Measurements from ENCODE around the gene TOGARAM1.
A peak's percentile ranks its signal among the peaks of the same experiment; 100 is the strongest.
"Not testable (repeated sequence)": the region's sequence is repeated elsewhere in the genome, so short reads cannot be mapped to it uniquely, and the experiment has no call there.

Gene TOGARAM1

GRCh38 chr14:45051180-45051579 is 89.2 kb downstream of the TOGARAM1 start:
- no peak for DNase-seq

DNA sequence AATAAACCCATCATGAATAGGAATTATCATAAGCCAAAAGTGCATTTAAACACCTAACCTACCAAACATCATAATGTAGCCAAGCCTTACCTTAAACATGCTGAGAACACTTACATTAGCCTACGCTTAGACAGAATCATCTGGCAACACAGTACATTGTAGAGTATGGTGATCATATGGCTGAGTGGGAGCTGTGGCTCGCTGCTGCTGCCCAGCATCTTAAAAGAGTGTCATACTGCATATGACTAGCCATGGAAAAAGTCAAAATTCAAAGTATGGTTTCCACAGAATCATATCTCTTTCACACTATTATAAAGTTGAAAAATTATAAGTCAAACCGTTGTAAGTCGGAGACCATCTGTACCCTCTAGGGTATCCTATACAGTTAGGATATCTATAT is 89.9 kb downstream of the TOGARAM1 start:
- no peak for DNase-seq

- no peak for DNase-seq
These were observed 95.4 kb downstream of the TOGARAM1 start for GRCh38 chr14:45057349-45057748.

DNA sequence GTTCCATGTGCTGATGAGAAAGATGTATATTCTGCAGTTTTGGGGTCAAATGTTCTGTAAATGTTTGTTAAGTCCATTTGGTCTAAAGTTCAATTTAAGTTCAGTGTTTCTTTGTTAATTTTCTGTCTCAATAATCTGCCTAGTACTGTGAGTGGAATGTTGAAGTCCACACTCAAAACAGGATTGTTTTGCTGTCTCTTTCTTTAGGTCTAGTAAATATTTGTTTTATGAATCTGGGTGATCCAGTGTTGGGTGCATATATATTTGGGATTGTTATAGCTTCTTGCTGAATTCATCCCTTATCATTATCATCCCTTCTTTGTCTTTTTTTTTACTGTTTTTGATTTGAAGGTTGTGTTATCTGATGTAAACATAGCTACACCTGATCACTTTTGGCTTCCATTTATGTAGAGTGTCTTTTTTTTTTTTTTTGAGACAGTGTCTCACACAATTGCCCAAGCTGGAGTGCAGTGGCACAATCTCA is 95.9 kb downstream of the TOGARAM1 start:
- no peak for DNase-seq

- no peak for DNase-seq
These were observed 98.6 kb downstream of the TOGARAM1 start for GRCh38 chr14:45060551-45060950.

DNA sequence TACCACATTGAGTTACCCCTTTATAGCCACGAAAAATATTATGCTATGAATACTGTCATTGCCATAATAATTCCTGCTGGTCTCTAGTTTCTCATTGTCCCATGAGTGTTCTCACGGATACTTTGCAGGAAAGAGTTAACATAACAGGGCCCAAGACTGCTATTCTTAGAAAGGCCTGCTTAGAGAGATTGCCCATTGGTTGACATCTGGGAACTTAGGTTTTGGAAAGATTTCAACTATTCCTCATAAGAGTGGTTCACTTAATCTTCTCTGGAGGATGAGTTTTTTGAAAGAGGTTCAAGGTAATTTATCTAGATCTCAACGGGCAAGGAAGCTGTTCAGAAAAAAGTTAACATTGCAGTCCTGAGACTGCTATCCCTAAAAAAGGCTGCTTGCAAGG is 103.5 kb downstream of the TOGARAM1 start:
- DNase-seq: no peak

GRCh38 chr14:45065956-45066355 is 104.0 kb downstream of the TOGARAM1 start:
- DNase-seq: no peak

DNA sequence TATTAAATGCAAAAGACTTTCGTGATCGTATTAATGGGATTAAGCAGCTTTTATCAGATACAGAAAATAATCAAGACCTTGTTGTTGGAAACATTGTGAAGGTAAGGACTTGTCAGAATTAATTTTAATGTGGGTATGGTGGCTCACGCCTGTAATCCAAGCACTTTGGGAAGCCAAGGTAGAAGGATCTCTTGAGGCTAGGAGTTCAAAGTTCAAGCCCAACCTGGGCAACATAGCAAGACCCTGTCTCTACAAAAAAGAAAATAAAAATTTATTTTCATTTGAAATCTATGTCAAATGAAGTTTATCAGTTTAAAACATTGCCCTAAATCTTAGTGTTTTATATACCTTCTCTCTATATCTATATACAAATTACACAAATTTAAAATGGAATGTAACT is 104.7 kb downstream of the TOGARAM1 start:
- DNase-seq: no peak

- DNase-seq: no peak
These were observed 106.4 kb downstream of the TOGARAM1 start for GRCh38 chr14:45068396-45068795.

DNA sequence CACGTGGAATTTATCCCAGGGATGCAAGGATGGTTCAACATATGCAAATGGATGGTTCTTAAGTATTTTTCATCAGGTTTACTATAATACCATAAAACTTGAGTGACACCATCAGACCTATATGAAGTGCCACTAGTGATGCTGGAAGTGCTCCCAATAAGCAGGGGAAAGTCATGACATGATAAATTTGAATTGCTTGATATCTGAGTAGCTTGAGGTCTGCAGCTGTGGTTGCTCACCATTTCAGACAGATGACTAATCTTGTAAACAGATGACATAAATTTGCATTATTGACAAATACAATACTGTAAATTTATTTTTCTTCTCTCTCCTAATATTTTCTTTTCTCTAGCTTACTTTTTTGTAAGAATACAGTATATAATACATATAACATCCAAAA is 108.2 kb downstream of the TOGARAM1 start:
- DNase-seq: no peak

- DNase-seq: no peak
These were observed 110.1 kb downstream of the TOGARAM1 start for GRCh38 chr14:45072126-45072525.

- DNase-seq: no peak
These were observed 111.4 kb downstream of the TOGARAM1 start for GRCh38 chr14:45073231-45073879.

DNA sequence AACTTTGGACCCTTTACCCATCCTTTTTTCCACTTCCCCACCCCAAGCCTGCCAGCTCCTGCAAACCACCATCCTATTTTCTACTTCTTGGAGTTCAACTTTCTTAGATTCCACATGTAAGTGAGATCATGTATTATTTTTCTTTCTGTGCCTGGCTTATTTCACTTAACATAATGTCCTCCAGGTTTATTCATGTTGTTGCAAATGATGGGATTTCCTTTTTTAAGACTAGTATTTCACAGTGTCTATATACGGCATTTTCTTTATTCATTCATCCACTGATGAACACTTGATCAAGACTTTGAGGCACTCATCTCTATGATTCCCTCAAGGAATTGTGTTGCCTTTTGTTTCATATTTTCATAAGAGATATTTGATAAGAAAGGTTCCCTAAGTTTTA is 116.3 kb downstream of the TOGARAM1 start:
- DNase-seq: no peak

- not testable (repeated sequence) for DNase-seq
These were observed 118.5 kb downstream of the TOGARAM1 start for GRCh38 chr14:45080416-45080968.

- DNase-seq: not testable (repeated sequence)
These were observed 119.1 kb downstream of the TOGARAM1 start for GRCh38 chr14:45081096-45081495.

GRCh38 chr14:45082420-45082819 is 120.4 kb downstream of the TOGARAM1 start:
- DNase-seq: no peak

GRCh38 chr14:45083617-45083975 is 121.6 kb downstream of the TOGARAM1 start:
- no peak for DNase-seq

GRCh38 chr14:45083976-45084722 is 122.2 kb downstream of the TOGARAM1 start, which contains the start of gene PRPF39:
TSS of gene PRPF39 (plus strand) at chr14:45084116. CDS start at chr14:45095240, 11,124 bp downstream.
- DNase-seq: peak; percentile 97

DNA sequence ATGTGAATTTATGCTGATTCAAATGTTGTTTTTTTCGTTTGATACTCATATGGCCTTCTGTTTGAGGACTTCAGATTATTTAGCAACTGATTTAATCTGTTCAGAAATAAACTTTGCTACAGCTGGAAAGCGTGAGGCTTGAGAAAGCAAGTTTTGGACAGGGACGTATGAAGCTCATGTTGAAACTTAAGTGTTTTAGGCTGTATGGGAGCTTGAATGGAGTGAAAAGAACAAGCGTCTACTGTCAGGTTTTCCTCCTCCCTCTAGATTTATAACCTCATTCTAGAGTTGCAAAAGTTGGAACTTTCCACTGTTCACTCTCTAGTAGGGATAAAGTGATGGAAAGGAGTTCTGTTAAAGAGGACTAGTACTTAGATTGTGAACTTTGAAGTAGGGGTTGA is 123.0 kb downstream of the TOGARAM1 start:
- DNase-seq: peak; percentile 13

DNA sequence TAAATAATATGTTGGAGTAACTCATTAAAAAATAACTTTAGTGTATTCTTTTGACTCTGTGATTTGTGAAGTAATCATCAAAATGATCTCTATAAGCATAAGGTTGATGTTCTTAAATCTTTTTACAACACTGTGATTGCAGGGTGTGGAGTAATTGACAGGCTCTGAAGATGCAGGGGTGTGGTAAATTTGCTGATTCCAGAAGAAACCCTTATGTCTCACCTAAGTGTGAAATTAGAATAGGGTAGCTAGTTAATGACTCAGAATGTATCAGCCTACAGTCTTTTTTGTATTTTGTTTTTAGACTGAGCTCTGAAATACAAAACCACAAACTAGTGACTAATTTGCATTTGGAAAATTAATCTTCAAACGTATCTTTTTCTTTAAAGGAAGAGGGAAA is 127.8 kb downstream of the TOGARAM1 start:
- DNase-seq: peak; percentile 86

DNA sequence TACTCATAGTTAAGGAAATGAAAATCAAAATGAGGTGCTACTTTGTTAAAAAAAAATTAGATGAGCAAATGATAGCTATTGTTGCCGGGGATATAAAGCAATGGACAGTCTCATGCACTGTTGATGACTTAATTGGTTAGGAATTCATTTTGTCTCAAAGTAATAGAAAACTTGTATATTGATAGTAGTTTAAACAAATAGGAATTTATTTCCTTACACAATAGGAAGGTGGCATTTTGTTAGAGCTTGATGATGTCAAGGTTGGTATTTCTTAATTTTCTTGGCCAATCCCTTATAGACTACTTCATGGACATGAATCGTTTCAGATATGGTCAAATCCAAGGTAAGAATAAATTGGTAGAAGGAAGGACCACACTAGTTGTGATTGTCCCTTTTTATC is 129.7 kb downstream of the TOGARAM1 start:
- no peak for DNase-seq

DNA sequence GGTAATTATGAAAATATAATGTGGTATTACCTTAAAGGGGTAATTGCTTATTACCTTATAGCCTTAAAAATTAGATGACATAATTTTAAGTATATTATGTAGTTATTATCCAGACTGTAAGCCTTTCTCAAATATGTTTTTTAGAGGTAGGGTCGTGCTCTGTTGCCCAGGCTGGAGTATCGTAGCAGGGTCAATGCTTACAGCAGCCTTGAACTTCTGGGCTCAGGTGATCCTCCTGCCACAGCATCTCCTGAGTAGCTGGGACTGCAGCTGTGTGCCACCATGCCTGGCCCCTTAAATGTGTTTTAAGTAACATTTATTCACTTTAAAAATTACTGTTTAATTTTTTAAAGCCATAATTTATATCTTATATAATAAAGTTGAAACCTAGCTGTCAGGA is 132.3 kb downstream of the TOGARAM1 start:
- DNase-seq: no peak

DNA sequence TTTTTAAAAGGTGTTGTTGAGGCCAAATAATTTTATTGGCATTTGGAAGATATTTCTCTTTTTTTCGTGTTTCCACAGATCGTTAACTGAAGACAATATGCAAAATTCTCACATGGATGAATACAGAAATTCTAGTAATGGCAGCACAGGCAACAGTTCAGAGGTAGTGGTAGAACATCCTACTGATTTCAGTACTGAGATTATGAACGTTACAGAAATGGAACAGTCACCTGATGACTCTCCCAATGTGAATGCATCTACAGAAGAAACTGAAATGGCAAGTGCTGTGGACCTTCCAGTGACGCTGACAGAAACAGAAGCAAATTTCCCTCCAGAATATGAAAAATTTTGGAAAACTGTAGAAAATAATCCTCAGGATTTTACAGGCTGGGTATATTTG is 133.2 kb downstream of the TOGARAM1 start:
- DNase-seq: peak; percentile 57

DNA sequence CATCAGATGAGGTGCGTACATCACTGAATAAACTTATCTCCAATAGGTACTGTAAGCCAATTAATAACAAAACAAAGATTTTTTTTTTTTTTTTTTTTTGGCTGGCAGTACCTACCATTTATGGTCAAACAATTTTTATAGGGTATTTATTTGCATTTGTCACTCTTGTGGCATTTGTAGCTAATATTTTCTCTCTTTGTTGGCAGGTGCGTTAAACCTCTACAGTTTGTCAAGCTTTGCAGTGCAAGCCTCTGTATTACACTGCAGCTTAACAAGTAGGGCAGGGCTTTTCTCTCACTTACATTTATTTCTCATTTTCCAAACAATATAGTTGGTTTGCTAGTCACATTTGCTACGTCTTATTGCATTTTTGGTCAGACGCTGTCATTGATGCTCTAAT is 134.2 kb downstream of the TOGARAM1 start:
- DNase-seq: no peak
